ENCODE results near the gene KRTAP10-8. TPM values are rescaled to one million over a fixed set of nuclear protein-coding genes. Genes with fewer than 3 reads are reported as not detected.
A peak's percentile ranks its signal among the peaks of the same experiment; 100 is the strongest.

The KRTAP10-8 gene
- total and polyA plus RNA-seq, 2 experiments from 2014 or later, result not detected

- no peaks in the 10 kb centered on the region for H4K20me1 ChIP-seq (replicated peaks; ENCODE audit: insufficient read depth)
- Mint-ChIP-seq H3K27ac (no peak overlapping the region), H3K4me3 (no peak overlapping the region), H3K9me3 (peaks cover 25% of the 10 kb centered on the region), H3K36me3 (ENCODE audit: low read depth) (peaks cover 4% of the 10 kb centered on the region; the same call in 2 of the 3 replicates), H3K4me1 (no peaks in the 10 kb centered on the region; the same call in 2 of the 3 replicates), H3K27me3 (ENCODE audit: insufficient read depth, low read depth, poor library complexity) (peaks cover 13% of the 10 kb centered on the region)
- H2AFZ ChIP-seq, result 0 out of 2 replicates have a peak overlapping the region, but pooled peaks have one; percentile 56
- no peak overlapping the region for H3K27ac ChIP-seq (ENCODE audit: low read depth)
- H3K4me3 ChIP-seq, result no peak overlapping the region
- no peaks in the 10 kb centered on the region for H3K4me1 ChIP-seq (ENCODE audit: insufficient read depth)
- no peaks in the 10 kb centered on the region for H3K79me2 ChIP-seq (replicated peaks; ENCODE audit: insufficient read depth)
- no peaks in the 10 kb centered on the region for H3K9me2 ChIP-seq (ENCODE audit: insufficient read depth)
- no peaks in the 10 kb centered on the region for H3F3A ChIP-seq (replicated peaks; ENCODE audit: low read depth)
- no peaks in the 10 kb centered on the region for H3K27me3 ChIP-seq (ENCODE audit: insufficient read depth)
- DNase-seq (ENCODE audit: low spot score) (no peak), ATAC-seq (peak; percentile 46; the same call in 2 of the 3 replicates)
- TF ChIP-seq REST (IDR thresholded peaks at IDR 0.05; ENCODE audit: unreplicated experiment) (no peak), EZH2 (IDR thresholded peaks at IDR 0.05; ENCODE audit: low read depth, unreplicated experiment) (no peak), JUNB (IDR thresholded peaks at IDR 0.05; ENCODE audit: unreplicated experiment) (no peak), CREB1 (CRISPR knock-in tag; IDR thresholded peaks at IDR 0.05; ENCODE audit: low read depth) (no peak), ZNF462 (CRISPR knock-in tag; IDR thresholded peaks at IDR 0.05) (no peak), EZH2phosphoT487 (IDR thresholded peaks at IDR 0.05; ENCODE audit: unreplicated experiment) (no peak), NANOG (IDR thresholded peaks at IDR 0.05; ENCODE audit: borderline replicate concordance) (no peak), POLR2AphosphoS5 (IDR thresholded peaks at IDR 0.05; ENCODE audit: low read depth) (no peak), ZNF331 (CRISPR knock-in tag; IDR thresholded peaks at IDR 0.05; ENCODE audit: low read depth) (no peak), STAT1 (IDR thresholded peaks at IDR 0.05; ENCODE audit: unreplicated experiment) (no peak), ETS1 (IDR thresholded peaks at IDR 0.05) (no peak), ZNF114 (CRISPR knock-in tag; IDR thresholded peaks at IDR 0.05) (no peak), CTCF (conservative IDR thresholded peaks at IDR 0.05; ENCODE audit: low read depth in 2 of 2) (no peak)
- H3K4me2 ChIP-seq, result no peak overlapping the region
- no peaks in the 10 kb centered on the region for H3K36me3 ChIP-seq (ENCODE audit: insufficient read depth)
Measured at GRCh38 chr21:44568261-44568660, 43.6 kb upstream of the KRTAP10-8 start.
